WERI-Rb-1 (cell line): ENCODE data around the gene CNPY4.

ENCODE experiments used
- DNase-seq: peaks from one replicate; pipeline ENCODE4 v3.0.0-alpha.2; 2020
- H3K27ac ChIP-seq: fragments of 250-450 bp; sonication (Bioruptor Pico); 2 replicates; pipeline ENCODE4 v1.5.1; 2020; ENCODE audit warnings: mild to moderate bottlenecking, moderate library complexity
- H3K27me3 ChIP-seq: fragments of 250-450 bp; sonication (Bioruptor Pico); 2 replicates; pipeline ENCODE4 v1.5.1; 2021; ENCODE audit warnings: mild to moderate bottlenecking, low read depth, moderate library complexity; ENCODE audit not compliant: insufficient read depth, severe bottlenecking
- H3K36me3 ChIP-seq: fragments of 250-450 bp; sonication (Bioruptor Pico); 2 replicates; pipeline ENCODE4 v1.5.1; 2020; ENCODE audit warnings: mild to moderate bottlenecking, moderate library complexity
- H3K4me3 ChIP-seq: 2 replicates; pipeline ENCODE4 v1.5.1; 2011; ENCODE audit warnings: low read depth, mild to moderate bottlenecking, control low read depth, low read length
- H3K9me3 ChIP-seq: fragments of 250-450 bp; sonication (Bioruptor Pico); 2 replicates; pipeline ENCODE4 v1.5.1; 2021; ENCODE audit warnings: mild to moderate bottlenecking, moderate library complexity; ENCODE audit not compliant: severe bottlenecking
- CTCF ChIP-seq: IDR thresholded peaks from 2 replicates; pipeline ENCODE4 v1.5.1; 2011; ENCODE audit warnings: low read depth, mild to moderate bottlenecking, control low read depth, inconsistent platforms, low read length

The CNPY4 gene

GRCh38 chr7:100075418-100075817 lies 44.0 kb upstream of the CNPY4 start:
- no peaks in the 10 kb centered on the region for H3K27me3 ChIP-seq
- H3K9me3 ChIP-seq: peaks cover 31% of the 10 kb centered on the region
- no peak for TF ChIP-seq CTCF
- peaks cover 98% of the 10 kb centered on the region for H3K36me3 ChIP-seq
- no peak for DNase-seq
- no peak overlapping the region for H3K27ac ChIP-seq
- no peak overlapping the region for H3K4me3 ChIP-seq

- DNase-seq: no peak
- H3K36me3 ChIP-seq: peaks cover 84% of the 10 kb centered on the region
- no peaks in the 10 kb centered on the region for H3K27me3 ChIP-seq
- TF ChIP-seq CTCF: no peak
- H3K4me3 ChIP-seq: no peak overlapping the region
- no peak overlapping the region for H3K27ac ChIP-seq
- H3K9me3 ChIP-seq: peaks cover 13% of the 10 kb centered on the region
These were observed 42.2 kb upstream of the CNPY4 start for GRCh38 chr7:100077205-100077604.

- Histone ChIP-seq H3K27me3 (no peaks in the 10 kb centered on the region), H3K4me3 (no peak overlapping the region), H3K9me3 (no peaks in the 10 kb centered on the region), H3K36me3 (peaks cover 65% of the 10 kb centered on the region), H3K27ac (no peak overlapping the region)
- DNase-seq: no peak
- no peak for TF ChIP-seq CTCF
These were observed 40.3 kb upstream of the CNPY4 start for GRCh38 chr7:100079024-100079560.

- peak overlapping the region; percentile 93 for H3K27ac ChIP-seq
- no peak for TF ChIP-seq CTCF
- no peaks in the 10 kb centered on the region for H3K27me3 ChIP-seq
- H3K9me3 ChIP-seq: no peaks in the 10 kb centered on the region
- peak; percentile 32 for DNase-seq
- H3K36me3 ChIP-seq: peaks cover 46% of the 10 kb centered on the region
- H3K4me3 ChIP-seq: peak overlapping the region; percentile 99
These were observed 38.4 kb upstream of the CNPY4 start for GRCh38 chr7:100080907-100081534.

- peaks cover 40% of the 10 kb centered on the region for H3K36me3 ChIP-seq
- H3K4me3 ChIP-seq: peak within 1 kb of the TSS; percentile 99
- H3K27me3 ChIP-seq: no peaks in the 10 kb centered on the region
- peak; percentile 99 for DNase-seq
- TF ChIP-seq CTCF: peak; percentile 88
- H3K27ac ChIP-seq: peak within 1 kb of the TSS; percentile 93
- no peaks in the 10 kb centered on the region for H3K9me3 ChIP-seq
These were observed 37.8 kb upstream of the CNPY4 start, which contains the start of gene ZNF3 for GRCh38 chr7:100081535-100082102. TSS of gene ZNF3 (minus strand) at chr7:100081723. CDS start at chr7:100077357, 4,366 bp downstream.

- H3K9me3 ChIP-seq: no peaks in the 10 kb centered on the region
- no peak overlapping the region for H3K4me3 ChIP-seq
- H3K27ac ChIP-seq: no peak overlapping the region
- H3K36me3 ChIP-seq: peaks cover 26% of the 10 kb centered on the region
- TF ChIP-seq CTCF: no peak
- DNase-seq: no peak
- H3K27me3 ChIP-seq: no peaks in the 10 kb centered on the region
These were observed 36.5 kb upstream of the CNPY4 start for GRCh38 chr7:100082978-100083377.
